Activated CD4-positive, alpha-beta T cell treated with anti-CD3 and anti-CD28 coated beads, Interleukin-2, amount 50 U/mL, for 48 hours (primary cell): ENCODE results near the gene UCP3.
A peak's percentile ranks its signal among the peaks of the same experiment; 100 is the strongest.
"Not testable (repeated sequence)": the region's sequence is repeated elsewhere in the genome, so short reads cannot be mapped to it uniquely, and the experiment has no call there.

Experiments
- DNase-seq, 2 experiments: peaks; one replicate each; pipeline ENCODE4 v3.0.0-alpha.2; 2020

The UCP3 gene

GRCh38 chr11:73999581-74000306, 9.1 kb downstream of the UCP3 start:
- DNase-seq: no peak

GRCh38 chr11:73998846-73999575, 9.9 kb downstream of the UCP3 start:
- no peak for DNase-seq

GRCh38 chr11:73997120-73997770, 11.6 kb downstream of the UCP3 start:
- no peak for DNase-seq

GRCh38 chr11:73996161-73996747, 12.6 kb downstream of the UCP3 start:
- DNase-seq: no peak

- DNase-seq: no peak
These were observed 13.2 kb downstream of the UCP3 start for GRCh38 chr11:73995731-73996130.

- no peak for DNase-seq
These were observed 13.6 kb downstream of the UCP3 start for GRCh38 chr11:73995247-73995646.

- DNase-seq: no peak
These were observed 17.3 kb downstream of the UCP3 start for GRCh38 chr11:73991471-73992006.

- no peak for DNase-seq
These were observed 18.2 kb downstream of the UCP3 start for GRCh38 chr11:73990730-73991129.

GRCh38 chr11:73989156-73989555, 19.7 kb downstream of the UCP3 start:
- DNase-seq: no peak

GRCh38 chr11:73988227-73988626, 20.7 kb downstream of the UCP3 start:
- DNase-seq: no peak

GRCh38 chr11:73985661-73986060, 23.2 kb downstream of the UCP3 start:
- DNase-seq: not testable (repeated sequence)

GRCh38 chr11:73983741-73984538, 24.9 kb downstream of the UCP3 start:
- DNase-seq: no peak

- DNase-seq: peak; percentile 93 to 96
These were observed 25.7 kb downstream of the UCP3 start for GRCh38 chr11:73982990-73983740.

- DNase-seq: peak; percentile 90 to 91
These were observed 26.3 kb downstream of the UCP3 start, which contains the start of gene UCP2 for GRCh38 chr11:73982595-73982989. UCP2 (minus strand) TSS chr11:73982843; CDS start chr11:73978378, 4,465 bp downstream.

GRCh38 chr11:73981051-73981805, 27.7 kb downstream of the UCP3 start:
- DNase-seq: no peak

- DNase-seq: peak; percentile 61 to 70
These were observed 28.6 kb downstream of the UCP3 start for GRCh38 chr11:73980001-73980961.

- no peak for DNase-seq
These were observed 30.3 kb downstream of the UCP3 start for GRCh38 chr11:73978576-73979086.

- no peak for DNase-seq
These were observed 30.9 kb downstream of the UCP3 start for GRCh38 chr11:73977856-73978519.
